ENCODE measurements around the gene TNKS2. TPM values are rescaled to one million over a fixed set of nuclear protein-coding genes. Genes with fewer than 3 reads are reported as not detected.

The TNKS2 gene
- polyA plus RNA-seq, 3 donors = 20.7 to 25.4 (median 20.9) TPM

GRCh38 chr10:91768123-91768522 is 30.1 kb upstream of the TNKS2 start:
- peak overlapping the region in 1 of 7 donors; percentile 6 for H3K27ac Mint-ChIP-seq
- no peak for TF ChIP-seq CTCF (IDR thresholded peaks at IDR 0.05)
- no CpG with 5 or more reads among the region's 3 CpGs for WGBS (ENCODE audit: insufficient coverage)
- DNase-seq = peak in 2 of 3 donors; percentile 17 to 26
- H3K9ac ChIP-seq (ENCODE audit: insufficient read depth, low read length, poor library complexity, severe bottlenecking) = no peak overlapping the region
- no peaks in the 10 kb centered on the region for H4K20me1 ChIP-seq (ENCODE audit: insufficient read depth, low read length)
- no peaks in the 10 kb centered on the region for H3K79me2 ChIP-seq (ENCODE audit: insufficient read depth, low read length)
- H3K4me1 Mint-ChIP-seq = no peaks in the 10 kb centered on the region
- no peak overlapping the region for H3K4me3 ChIP-seq (replicated peaks in 1 of 3; ENCODE audit: low read depth in 2 of 3, low read length in 3 of 3)
- intact Hi-C loops (cut with micrococcal nuclease) = no loop called here
- H3K27me3 ChIP-seq (ENCODE audit: control insufficient read depth in 2 of 2, insufficient read depth in 2 of 2, low read length in 2 of 2) = no peaks in the 10 kb centered on the region
- no peaks in the 10 kb centered on the region for H3K4me1 ChIP-seq (ENCODE audit: control insufficient read depth in 1 of 2, insufficient read depth in 2 of 2, low read length in 2 of 2)
- no peaks in the 10 kb centered on the region for H3K9me3 ChIP-seq (replicated peaks in 1 of 2; ENCODE audit: control insufficient read depth in 1 of 2, insufficient read depth in 1 of 2, low read length in 2 of 2)
- no peak overlapping the region for H2AFZ ChIP-seq (ENCODE audit: insufficient read depth, low read depth, low read length, poor library complexity, severe bottlenecking)
- H3K36me3 Mint-ChIP-seq = no peaks in the 10 kb centered on the region
- no peak overlapping the region for H3K4me2 ChIP-seq (replicated peaks; ENCODE audit: extremely low read depth, low read length, poor library complexity, severe bottlenecking)
- peaks cover 0 to under 1% (median 0%) of the 10 kb centered on the region in 3 donors for H3K27me3 Mint-ChIP-seq (ENCODE audit: low read depth in 3 of 3)
- H3K9me3 Mint-ChIP-seq = peaks cover 0 to 4% (median 0%) of the 10 kb centered on the region in 7 donors
- H3K27ac ChIP-seq (ENCODE audit: low read depth in 1 of 2, low read length in 2 of 2) = no peak overlapping the region
- no peak overlapping the region for H3K4me3 Mint-ChIP-seq
- H3K36me3 ChIP-seq (replicated peaks in 1 of 2; ENCODE audit: control insufficient read depth in 1 of 2, insufficient read depth in 2 of 2, low read length in 2 of 2) = no peaks in the 10 kb centered on the region

GRCh38 chr10:91771907-91772306 is 26.3 kb upstream of the TNKS2 start:
- no peak overlapping the region for H3K9ac ChIP-seq (ENCODE audit: insufficient read depth, low read length, poor library complexity, severe bottlenecking)
- 67% methylated on average over 1 of the region's 1 CpG for WGBS (ENCODE audit: insufficient coverage)

More at GRCh38 chr10:91771907-91772306, 26.3 kb upstream of the TNKS2 start:
- Histone ChIP-seq H2AFZ (ENCODE audit: insufficient read depth, low read depth, low read length, poor library complexity, severe bottlenecking) (no peak overlapping the region), H3K4me3 (replicated peaks in 1 of 3; ENCODE audit: low read depth in 2 of 3, low read length in 3 of 3) (no peak overlapping the region), H3K27ac (ENCODE audit: low read depth in 1 of 2, low read length in 2 of 2) (no peak overlapping the region), H3K27me3 (ENCODE audit: control insufficient read depth in 2 of 2, insufficient read depth in 2 of 2, low read length in 2 of 2) (peaks cover 0 to 2% of the 10 kb centered on the region in 2 donors), H3K79me2 (ENCODE audit: insufficient read depth, low read length) (no peaks in the 10 kb centered on the region), H3K36me3 (replicated peaks in 1 of 2; ENCODE audit: control insufficient read depth in 1 of 2, insufficient read depth in 2 of 2, low read length in 2 of 2) (no peaks in the 10 kb centered on the region), H4K20me1 (ENCODE audit: insufficient read depth, low read length) (no peaks in the 10 kb centered on the region), H3K4me2 (replicated peaks; ENCODE audit: extremely low read depth, low read length, poor library complexity, severe bottlenecking) (no peak overlapping the region), H3K4me1 (ENCODE audit: control insufficient read depth in 1 of 2, insufficient read depth in 2 of 2, low read length in 2 of 2) (no peaks in the 10 kb centered on the region), H3K9me3 (replicated peaks in 1 of 2; ENCODE audit: control insufficient read depth in 1 of 2, insufficient read depth in 1 of 2, low read length in 2 of 2) (no peaks in the 10 kb centered on the region)
- Mint-ChIP-seq H3K4me1 (no peaks in the 10 kb centered on the region), H3K36me3 (no peaks in the 10 kb centered on the region), H3K27ac (no peak overlapping the region), H3K9me3 (no peaks in the 10 kb centered on the region), H3K27me3 (ENCODE audit: low read depth in 3 of 3) (peaks cover 0 to 5% (median 4%) of the 10 kb centered on the region in 3 donors), H3K4me3 (no peak overlapping the region)
- intact Hi-C loops (cut with micrococcal nuclease) = no loop called here
- TF ChIP-seq CTCF (IDR thresholded peaks at IDR 0.05) = no peak
- no peak for DNase-seq
